ENCODE results near the gene FAM171A2. TPM values are rescaled to one million over a fixed set of nuclear protein-coding genes. Genes with fewer than 3 reads are reported as not detected.

FAM171A2 gene
- total and polyA plus RNA-seq, 2 of the 4 experiments (the other 2 are of a cell fraction), result 3.2 to 5.9 TPM

DNA sequence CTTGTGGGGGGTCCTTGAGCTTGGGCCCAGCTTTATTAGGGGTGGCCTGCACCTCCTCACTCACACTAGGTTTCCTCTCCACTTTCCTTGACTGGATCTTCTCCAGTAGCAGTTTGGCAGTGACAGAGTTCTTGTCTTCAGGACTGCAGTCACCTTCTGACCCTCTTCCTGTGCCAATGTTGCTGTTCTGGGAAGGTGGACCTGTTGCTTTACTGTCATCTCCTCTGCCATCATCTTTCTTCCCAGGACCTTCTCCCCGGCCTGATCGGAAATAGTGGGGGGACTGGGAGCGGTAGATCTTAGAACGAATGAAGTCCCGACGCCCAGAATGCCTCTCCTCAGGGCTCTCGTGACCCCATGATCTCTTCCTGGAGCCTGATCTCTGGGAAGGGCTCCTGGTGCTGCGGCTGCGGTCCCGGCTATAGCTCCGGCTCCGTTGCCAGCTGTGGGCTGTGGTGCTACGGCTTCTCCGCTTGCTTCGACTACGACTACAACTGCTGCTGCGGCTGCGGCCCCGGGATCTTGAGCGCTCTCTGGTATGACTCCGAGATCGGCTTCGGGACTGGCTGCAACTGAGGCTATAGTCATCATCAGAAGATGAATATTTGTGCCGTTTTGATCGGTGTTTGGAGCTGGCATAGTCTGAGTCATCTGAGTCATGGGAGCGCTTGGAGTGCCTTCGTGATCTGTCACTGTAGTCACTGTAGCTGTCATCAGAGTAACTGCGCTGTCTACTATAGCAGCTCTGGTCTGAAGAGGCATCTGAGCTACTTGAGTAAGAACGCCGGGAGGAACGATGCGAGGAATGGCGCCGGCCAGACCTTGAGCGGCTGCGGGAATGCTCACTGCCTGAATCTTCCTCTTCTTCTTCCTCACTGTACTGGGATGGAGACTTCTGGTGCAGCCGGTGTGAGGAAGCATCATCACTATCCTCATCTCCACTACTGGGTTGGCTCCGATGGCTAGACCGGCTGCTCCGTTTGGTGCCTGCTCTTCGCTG lies 35.3 kb upstream of the FAM171A2 start:
- Histone ChIP-seq H2BK120ac (ENCODE audit: low read depth, low read length) (no peak overlapping the region), H3K14ac (replicated peaks; ENCODE audit: low read depth, low read length) (no peak overlapping the region), H2AK9ac (replicated peaks; ENCODE audit: low read depth, low read length, poor library complexity) (no peak overlapping the region), H4K91ac (ENCODE audit: insufficient read depth, low read depth, low read length) (no peak overlapping the region), H4K5ac (ENCODE audit: low read depth, low read length) (no peak overlapping the region), H4K20me1 (ENCODE audit: insufficient read depth, low read length) (peaks cover 3% of the 10 kb centered on the region), H2BK5ac (ENCODE audit: low read depth, low read length, poor library complexity, severe bottlenecking) (no peak overlapping the region), H3K4me2 (ENCODE audit: low read depth, low read length) (no peak overlapping the region), H3K4me3 (ENCODE audit: insufficient read depth, low read depth, low read length) (no peak overlapping the region), H3K36me3 (ENCODE audit: control insufficient read depth, insufficient read depth, low read length) (peaks cover 53% of the 10 kb centered on the region), H3K4me1 (ENCODE audit: control insufficient read depth, insufficient read depth, low read length) (no peaks in the 10 kb centered on the region), H2BK20ac (ENCODE audit: low read depth, low read length) (no peak overlapping the region), H2AK5ac (ENCODE audit: low read depth, low read length) (no peak overlapping the region), H4K8ac (ENCODE audit: low read depth in 2 of 2, low read length in 2 of 2) (no peak overlapping the region), H3K27me3 (ENCODE audit: control insufficient read depth, insufficient read depth, low read length) (no peaks in the 10 kb centered on the region), H3K9ac (ENCODE audit: low read depth, low read length) (no peak overlapping the region), H2BK15ac (ENCODE audit: low read depth, low read length) (no peak overlapping the region), H3K4ac (ENCODE audit: low read depth, low read length) (no peak overlapping the region), H3K9me1 (ENCODE audit: insufficient read depth, low read length) (peaks cover 8% of the 10 kb centered on the region), H3K27ac (ENCODE audit: insufficient read depth, low read length) (no peak overlapping the region), H3K18ac (ENCODE audit: low read depth, low read length) (no peak overlapping the region), H3K79me1 (ENCODE audit: low read depth in 1 of 2, low read length in 2 of 2) (peaks cover 3 to 28% of the 10 kb centered on the region in 2 experiments; a peak in 3 of 4 replicates), H3K23ac (ENCODE audit: low read depth, low read length) (no peak overlapping the region), H3K56ac (ENCODE audit: extremely low read depth, insufficient read depth, low read length) (no peak overlapping the region), H2AFZ (replicated peaks; ENCODE audit: low read length, poor library complexity) (no peak overlapping the region), H3K9me3 (ENCODE audit: control insufficient read depth, insufficient read depth, low read length) (no peaks in the 10 kb centered on the region)
- no TSS peak for BruUV-seq (replicated peaks)
- DNase-seq (peak; percentile 3), ATAC-seq (ENCODE audit: low read depth) (no peak)
- POLR2A ChIA-PET (ENCODE audit: unreplicated experiment), result no interaction called here
- WGBS, 2 experiments (ENCODE audit: extremely low coverage in 2 of 2, insufficient read length in 1 of 2), result 96% methylated on average over 24 of the region's 41 CpGs; no CpG with 5 or more reads in 1 of the 2 experiments
- CTCF ChIA-PET, result interaction anchor here (1.3 kb wide), 1 partner anchor 124 kb away, joined by 4 read pairs; no protein-coding TSS in a partner anchor
- TF ChIP-seq, protein P1, sequence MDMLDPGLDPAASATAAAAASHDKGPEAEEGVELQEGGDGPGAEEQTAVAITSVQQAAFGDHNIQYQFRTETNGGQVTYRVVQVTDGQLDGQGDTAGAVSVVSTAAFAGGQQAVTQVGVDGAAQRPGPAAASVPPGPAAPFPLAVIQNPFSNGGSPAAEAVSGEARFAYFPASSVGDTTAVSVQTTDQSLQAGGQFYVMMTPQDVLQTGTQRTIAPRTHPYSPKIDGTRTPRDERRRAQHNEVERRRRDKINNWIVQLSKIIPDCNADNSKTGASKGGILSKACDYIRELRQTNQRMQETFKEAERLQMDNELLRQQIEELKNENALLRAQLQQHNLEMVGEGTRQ (IDR thresholded peaks at IDR 0.05; ENCODE audit: low read depth, low read length), result no peak
- no peak for TF ChIP-seq SMC3 (IDR thresholded peaks at IDR 0.05; ENCODE audit: low read depth, low read length)
- TF ChIP-seq, protein P2, sequence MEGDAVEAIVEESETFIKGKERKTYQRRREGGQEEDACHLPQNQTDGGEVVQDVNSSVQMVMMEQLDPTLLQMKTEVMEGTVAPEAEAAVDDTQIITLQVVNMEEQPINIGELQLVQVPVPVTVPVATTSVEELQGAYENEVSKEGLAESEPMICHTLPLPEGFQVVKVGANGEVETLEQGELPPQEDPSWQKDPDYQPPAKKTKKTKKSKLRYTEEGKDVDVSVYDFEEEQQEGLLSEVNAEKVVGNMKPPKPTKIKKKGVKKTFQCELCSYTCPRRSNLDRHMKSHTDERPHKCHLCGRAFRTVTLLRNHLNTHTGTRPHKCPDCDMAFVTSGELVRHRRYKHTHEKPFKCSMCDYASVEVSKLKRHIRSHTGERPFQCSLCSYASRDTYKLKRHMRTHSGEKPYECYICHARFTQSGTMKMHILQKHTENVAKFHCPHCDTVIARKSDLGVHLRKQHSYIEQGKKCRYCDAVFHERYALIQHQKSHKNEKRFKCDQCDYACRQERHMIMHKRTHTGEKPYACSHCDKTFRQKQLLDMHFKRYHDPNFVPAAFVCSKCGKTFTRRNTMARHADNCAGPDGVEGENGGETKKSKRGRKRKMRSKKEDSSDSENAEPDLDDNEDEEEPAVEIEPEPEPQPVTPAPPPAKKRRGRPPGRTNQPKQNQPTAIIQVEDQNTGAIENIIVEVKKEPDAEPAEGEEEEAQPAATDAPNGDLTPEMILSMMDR (conservative IDR thresholded peaks at IDR 0.05; ENCODE audit: low read depth, low read length), result no peak
- no peak for TF ChIP-seq CEBPB (IDR thresholded peaks at IDR 0.05; ENCODE audit: low read depth, low read length)
- TF ChIP-seq MXI1 (IDR thresholded peaks at IDR 0.05; ENCODE audit: borderline replicate concordance, low read depth, low read length), result no peak
- no peak for TF ChIP-seq POLR2A (IDR thresholded peaks at IDR 0.05; ENCODE audit: low read depth, low read length)
- TF ChIP-seq FOS (IDR thresholded peaks at IDR 0.05; ENCODE audit: low read depth, low read length), result no peak
- no peak for TF ChIP-seq RFX5 (IDR thresholded peaks at IDR 0.05; ENCODE audit: low read depth, low read length)
- TF ChIP-seq CHD1 (IDR thresholded peaks at IDR 0.05; ENCODE audit: low read depth, low read length), result no peak
- TF ChIP-seq RAD21 (IDR thresholded peaks at IDR 0.05; ENCODE audit: low read length), result no peak
- TF ChIP-seq MAZ (IDR thresholded peaks at IDR 0.05; ENCODE audit: borderline replicate concordance, low read depth, low read length), result no peak
- TF ChIP-seq, protein P3, sequence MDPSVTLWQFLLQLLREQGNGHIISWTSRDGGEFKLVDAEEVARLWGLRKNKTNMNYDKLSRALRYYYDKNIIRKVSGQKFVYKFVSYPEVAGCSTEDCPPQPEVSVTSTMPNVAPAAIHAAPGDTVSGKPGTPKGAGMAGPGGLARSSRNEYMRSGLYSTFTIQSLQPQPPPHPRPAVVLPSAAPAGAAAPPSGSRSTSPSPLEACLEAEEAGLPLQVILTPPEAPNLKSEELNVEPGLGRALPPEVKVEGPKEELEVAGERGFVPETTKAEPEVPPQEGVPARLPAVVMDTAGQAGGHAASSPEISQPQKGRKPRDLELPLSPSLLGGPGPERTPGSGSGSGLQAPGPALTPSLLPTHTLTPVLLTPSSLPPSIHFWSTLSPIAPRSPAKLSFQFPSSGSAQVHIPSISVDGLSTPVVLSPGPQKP (IDR thresholded peaks at IDR 0.05; ENCODE audit: borderline replicate concordance, low read depth, low read length), result no peak
- TF ChIP-seq RCOR1 (IDR thresholded peaks at IDR 0.05; ENCODE audit: insufficient replicate concordance, low read length), result no peak
- intact Hi-C loops (cut with micrococcal nuclease), result no loop called here
- in situ Hi-C loops (cut with MboI; ENCODE audit: low sequenced_read_pairs), result no loop called here
- dilution Hi-C loops (cut with HindIII; ENCODE audit: low sequenced_read_pairs, unreplicated experiment), result no loop called here

All from IMR-90 (cell line).